HEK293 (cell line): ENCODE results near the gene ENKD1.

Experiments used
- CTCF ChIA-PET: fragments of 350-600 bp; formaldehyde crosslinking; extraction: SDS; loops from one replicate; lab custom pipeline; 2021; ENCODE audit warnings: antibody characterized with exemption; lab: Yijun Ruan, JAX
- POLR2A ChIA-PET: fragments of 300-600 bp; formaldehyde crosslinking; extraction: SDS; loops from one replicate; lab custom pipeline; 2020; ENCODE audit warnings: antibody characterized with exemption, inconsistent platforms; lab: Yijun Ruan, JAX
- H3K27ac ChIP-seq: fragments of 200-500 bp; sonication (Bioruptor generic); 2 replicates; pipeline ENCODE4 v1.5.1; 2014; ENCODE audit warnings: low read depth, low read length, control low read depth, inconsistent platforms; ENCODE audit errors: extremely low read depth
- H3K36me3 ChIP-seq, 2 experiments: fragments of 200-500 bp in 1 of 2; sonication (Bioruptor generic) in 1 of 2; 1 replicate in 1 of 2; 2 replicates in 1 of 2; pipeline ENCODE4 v1.5.1; 2014 to 2017; ENCODE audit warnings: inconsistent platforms in 2 of 2, low read length in 2 of 2; ENCODE audit not compliant: control insufficient read depth in 2 of 2, insufficient read depth in 1 of 2
- H3K4me1 ChIP-seq: fragments of 200-500 bp; sonication (Bioruptor generic); 2 replicates; pipeline ENCODE4 v1.5.1; 2014; ENCODE audit warnings: mild to moderate bottlenecking, low read length, inconsistent platforms; ENCODE audit not compliant: control insufficient read depth, insufficient read depth
- H3K4me3 ChIP-seq: 2 replicates; pipeline ENCODE4 v1.5.1; 2011; ENCODE audit warnings: low read depth, mild to moderate bottlenecking, control low read depth, low read length, moderate library complexity
- H3K9me3 ChIP-seq: fragments of 200-500 bp; sonication (Bioruptor generic); 2 replicates; pipeline ENCODE4 v1.5.1; 2014; ENCODE audit warnings: low read depth, low read length, inconsistent platforms; ENCODE audit not compliant: control insufficient read depth, insufficient read depth
- EGR2 ChIP-seq: fragments of 450-650 bp; formaldehyde crosslinking; IDR thresholded peaks from 2 replicates; pipeline ENCODE4 v1.5.1; 2016; ENCODE audit warnings: low read depth, missing biosample characterization, missing genetic modification characterization
- GLI2 ChIP-seq: fragments of 450-650 bp; formaldehyde crosslinking; IDR thresholded peaks from 2 replicates; pipeline ENCODE4; 2017; ENCODE audit warnings: missing biosample characterization, missing genetic modification characterization, low read depth, borderline replicate concordance
- KLF1 ChIP-seq: fragments of 450-650 bp; formaldehyde crosslinking; IDR thresholded peaks from 2 replicates; pipeline ENCODE4 v1.5.1; 2016; ENCODE audit warnings: missing biosample characterization, missing genetic modification characterization
- PRDM10 ChIP-seq: fragments of 450-650 bp; formaldehyde crosslinking; IDR thresholded peaks from 2 replicates; pipeline ENCODE4 v1.5.1; 2016; ENCODE audit warnings: missing biosample characterization, missing genetic modification characterization
- ZBTB10 ChIP-seq: fragments of 450-650 bp; formaldehyde crosslinking; IDR thresholded peaks from 2 replicates; pipeline ENCODE4 v1.5.1; 2016; ENCODE audit warnings: missing biosample characterization, missing genetic modification characterization
- ZBTB20 ChIP-seq: fragments of 450-650 bp; formaldehyde crosslinking; IDR thresholded peaks from 2 replicates; pipeline ENCODE4 v1.5.1; 2016; ENCODE audit warnings: missing biosample characterization, missing genetic modification characterization
- ZFP41 ChIP-seq: fragments of 450-650 bp; formaldehyde crosslinking; IDR thresholded peaks from 2 replicates; pipeline ENCODE4 v1.5.1; 2016; ENCODE audit warnings: missing biosample characterization, missing genetic modification characterization, borderline replicate concordance
- ZNF114 ChIP-seq: fragments of 450-650 bp; formaldehyde crosslinking; IDR thresholded peaks from 2 replicates; pipeline ENCODE4 v1.5.0; 2017; ENCODE audit warnings: missing biosample characterization, missing genetic modification characterization
- ZNF121 ChIP-seq: fragments of 450-650 bp; formaldehyde crosslinking; IDR thresholded peaks from 2 replicates; pipeline ENCODE4 v1.5.1; 2016; ENCODE audit warnings: missing biosample characterization, missing genetic modification characterization
- ZNF239 ChIP-seq: fragments of 450-650 bp; formaldehyde crosslinking; IDR thresholded peaks from 2 replicates; pipeline ENCODE4 v1.5.1; 2016; ENCODE audit warnings: missing biosample characterization, missing genetic modification characterization
- ZNF26 ChIP-seq: fragments of 450-650 bp; formaldehyde crosslinking; IDR thresholded peaks from 2 replicates; pipeline ENCODE4 v1.5.1; 2016; ENCODE audit warnings: missing biosample characterization, missing genetic modification characterization
- ZNF660 ChIP-seq: fragments of 450-650 bp; IDR thresholded peaks from 2 replicates; pipeline ENCODE4 v1.5.1; 2018; ENCODE audit warnings: missing biosample characterization, mild to moderate bottlenecking, missing genetic modification characterization
- ZNF837 ChIP-seq: fragments of 450-650 bp; formaldehyde crosslinking; IDR thresholded peaks from 2 replicates; pipeline ENCODE4 v1.5.1; 2016; ENCODE audit warnings: missing biosample characterization, missing genetic modification characterization

The ENKD1 gene

DNA sequence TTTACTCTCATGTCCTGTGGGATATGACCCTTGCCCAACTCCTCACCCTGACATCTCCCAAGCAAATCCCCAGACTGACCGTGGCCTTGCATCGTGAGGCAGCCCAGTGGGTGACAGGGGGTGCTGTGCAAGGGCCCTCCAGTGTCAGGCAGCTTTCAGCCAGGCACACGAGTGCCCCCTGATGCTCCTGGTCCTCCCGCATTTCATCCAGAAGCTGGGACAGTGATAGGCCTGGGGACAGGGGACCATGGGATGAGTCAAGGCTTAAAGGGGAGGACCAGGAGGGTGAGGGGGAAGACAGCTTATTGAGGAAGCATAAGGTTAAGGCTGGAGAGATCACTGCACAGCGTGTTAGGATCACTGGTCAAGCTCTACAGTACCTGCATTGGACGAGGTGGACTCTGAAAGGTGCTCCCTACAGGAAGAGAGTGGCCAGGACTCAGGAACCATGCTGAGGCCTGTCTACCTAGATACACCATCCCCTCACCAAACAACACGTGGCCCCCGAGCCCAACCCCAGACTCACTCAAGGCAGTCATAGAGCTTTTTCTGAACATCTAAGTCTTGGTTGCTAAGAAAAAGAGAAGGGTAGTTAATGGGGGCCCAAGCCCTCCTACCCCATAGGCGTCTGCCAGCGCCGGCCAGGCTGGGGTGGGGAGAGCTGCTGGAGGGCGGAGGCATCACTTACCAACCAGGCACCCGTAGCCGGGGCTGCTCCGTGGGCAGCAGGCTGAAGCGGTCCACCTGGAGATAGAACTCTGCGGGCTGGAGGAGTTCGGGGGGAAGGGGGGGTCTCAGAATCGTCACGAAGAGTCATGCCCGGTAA lies 7.5 kb downstream of the ENKD1 start:
- Histone ChIP-seq H3K36me3 (peaks cover 0 to 69% of the 10 kb centered on the region in 2 experiments; a peak in 1 of 3 replicates), H3K4me1 (0 out of 2 replicates have a peak, but pooled peaks cover 4% of the 10 kb centered on the region), H3K9me3 (no peaks in the 10 kb centered on the region), H3K4me3 (peak overlapping the region; percentile 78), H3K27ac (peak overlapping the region; percentile 75; the same call in 1 of the 2 replicates)
- no peak for TF ChIP-seq ZNF121 (tag by site-specific recombination)
- TF ChIP-seq ZBTB10 (tag by site-specific recombination) = no peak
- TF ChIP-seq ZNF239 (tag by site-specific recombination) = no peak
- TF ChIP-seq ZNF837 (tag by site-specific recombination) = no peak
- no peak for TF ChIP-seq ZNF26
- ChIA-PET POLR2A (interaction anchor here (1.1 to 1.5 kb wide), 2 partner anchors 95 to 178 kb away, joined by 3 to 5 read pairs; partner anchors contain the start of gene ATP6V0D1), CTCF (interaction anchor here (0.6 to 3.2 kb wide), 7 partner anchors 11 to 624 kb away, joined by 3 to 19 read pairs (median 5); partner anchors contain the start of genes ATP6V0D1 and CARMIL2)

GRCh38 chr16:67657751-67658518 lies 8.6 kb downstream of the ENKD1 start:
- Histone ChIP-seq H3K36me3 (peaks cover 0 to 58% of the 10 kb centered on the region in 2 experiments; a peak in 1 of 3 replicates), H3K4me1 (peaks cover 7% of the 10 kb centered on the region; the same call in 1 of the 2 replicates), H3K4me3 (no peak overlapping the region), H3K9me3 (no peaks in the 10 kb centered on the region)
- POLR2A ChIA-PET = interaction anchor here (1.1 kb wide), 1 partner anchor 177 kb away, joined by 3 read pairs; the partner anchor contains the start of gene ATP6V0D1
- CTCF ChIA-PET = interaction anchor here (0.5 to 3.2 kb wide), 8 partner anchors 8 to 159 kb away, joined by 3 to 19 read pairs (median 4); partner anchors contain the start of gene CARMIL2
- TF ChIP-seq PRDM10 (peak; percentile 35; the same call in 1 of the 2 replicates), ZNF114 (tag by site-specific recombination) (no peak)
- TF ChIP-seq, all 188 proteins: peak for 1
- H3K27ac ChIP-seq = no peak overlapping the region

- no peaks in the 10 kb centered on the region for H3K9me3 ChIP-seq
- peaks cover 7% of the 10 kb centered on the region; the same call in 1 of the 2 replicates for H3K4me1 ChIP-seq
- peaks cover 0 to 49% of the 10 kb centered on the region in 2 experiments; a peak in 1 of 3 replicates for H3K36me3 ChIP-seq
- no peak overlapping the region for H3K4me3 ChIP-seq
- ChIA-PET POLR2A (no interaction called here), CTCF (interaction anchor here (0.9 to 3.2 kb wide), 4 partner anchors 7 to 176 kb away, joined by 3 to 11 read pairs (median 4); partner anchors contain the start of gene ATP6V0D1)
- no peak overlapping the region for H3K27ac ChIP-seq
- TF ChIP-seq EGR2 (no peak), ZFP41 (tag by site-specific recombination) (no peak), ZNF660 (tag by site-specific recombination) (no peak), ZBTB20 (no peak), GLI2 (tag by site-specific recombination) (no peak), KLF1 (tag by site-specific recombination) (no peak)
Observed at GRCh38 chr16:67657017-67657608, 9.4 kb downstream of the ENKD1 start.
